ACC112 (cell line): ENCODE measurements around the gene ANKK1.

Experiments
- H2AFZ ChIP-seq: fragments of 200-600 bp; sonication (generic); one replicate; pipeline ENCODE4 v1.6.0; 2017; ENCODE audit warnings: antibody characterized with exemption, low read length; ENCODE audit not compliant: unreplicated experiment
- H3K27ac ChIP-seq: fragments of 200-600 bp; sonication (generic); 2 replicates; pipeline ENCODE4 v1.5.1; 2014; ENCODE audit warnings: low read depth, mild to moderate bottlenecking, antibody characterized with exemption, low read length, moderate library complexity
- H3K27me3 ChIP-seq: fragments of 200-600 bp; sonication (generic); 2 replicates; pipeline ENCODE4 v1.6.1; 2014; ENCODE audit warnings: mild to moderate bottlenecking, antibody characterized with exemption, low read length, moderate library complexity, mixed read lengths; ENCODE audit not compliant: insufficient read depth
- H3K36me3 ChIP-seq: fragments of 200-600 bp; sonication (generic); 2 replicates; pipeline ENCODE4 v1.6.1; 2016; ENCODE audit warnings: mild to moderate bottlenecking, antibody characterized with exemption, low read length, moderate library complexity, mixed read lengths; ENCODE audit not compliant: insufficient read depth
- H3K4me1 ChIP-seq: fragments of 200-600 bp; sonication (generic); one replicate; pipeline ENCODE4 v1.6.1; 2016; ENCODE audit warnings: low read length, mixed read lengths; ENCODE audit not compliant: insufficient read depth, unreplicated experiment, control insufficient read depth
- H3K4me3 ChIP-seq: fragments of 200-600 bp; sonication (generic); 2 replicates; pipeline ENCODE4 v1.5.1; 2014; ENCODE audit warnings: mild to moderate bottlenecking, low read depth, low read length
- H3K79me2 ChIP-seq: fragments of 200-600 bp; sonication (generic); one replicate; pipeline ENCODE4 v1.6.0; 2016; ENCODE audit warnings: low read length; ENCODE audit not compliant: control insufficient read depth, unreplicated experiment, insufficient read depth

Gene ANKK1

GRCh38 chr11:113387605-113388211, at the start of gene ANKK1:
Gene ANKK1 (plus strand): TSS chr11:113387779. CDS start chr11:113387885, 106 bp downstream.
- Histone ChIP-seq H2AFZ (no peak within 1 kb of the TSS), H3K4me3 (no peak within 1 kb of the TSS), H3K36me3 (no peaks in the 10 kb centered on the region)

GRCh38 chr11:113338730-113339129, 48.8 kb upstream of the ANKK1 start:
- no peaks in the 10 kb centered on the region for H3K79me2 ChIP-seq
- no peak overlapping the region for H3K4me3 ChIP-seq
- no peaks in the 10 kb centered on the region for H3K36me3 ChIP-seq
- no peak overlapping the region for H3K27ac ChIP-seq
- H2AFZ ChIP-seq, result no peak overlapping the region
- H3K4me1 ChIP-seq, result no peaks in the 10 kb centered on the region
- no peaks in the 10 kb centered on the region for H3K27me3 ChIP-seq

More at GRCh38 chr11:113387605-113388211, at the start of gene ANKK1:
- no peak within 1 kb of the TSS for H3K27ac ChIP-seq
- H3K4me1 ChIP-seq, result no peaks in the 10 kb centered on the region
- no peaks in the 10 kb centered on the region for H3K79me2 ChIP-seq
- peaks cover 49% of the 10 kb centered on the region for H3K27me3 ChIP-seq

- H2AFZ ChIP-seq, result no peak overlapping the region
- no peaks in the 10 kb centered on the region for H3K4me1 ChIP-seq
- H3K27me3 ChIP-seq, result no peaks in the 10 kb centered on the region
- no peaks in the 10 kb centered on the region for H3K36me3 ChIP-seq
- H3K79me2 ChIP-seq, result no peaks in the 10 kb centered on the region
- no peak overlapping the region for H3K4me3 ChIP-seq
- no peak overlapping the region for H3K27ac ChIP-seq
Measured at GRCh38 chr11:113339929-113340589, 47.5 kb upstream of the ANKK1 start.

GRCh38 chr11:113341388-113342165, 46.0 kb upstream of the ANKK1 start:
- Histone ChIP-seq H3K79me2 (no peaks in the 10 kb centered on the region), H3K4me3 (no peak overlapping the region), H3K36me3 (no peaks in the 10 kb centered on the region), H3K4me1 (no peaks in the 10 kb centered on the region), H2AFZ (no peak overlapping the region), H3K27ac (no peak overlapping the region), H3K27me3 (no peaks in the 10 kb centered on the region)

- Histone ChIP-seq H3K27me3 (no peaks in the 10 kb centered on the region), H3K79me2 (no peaks in the 10 kb centered on the region), H3K36me3 (no peaks in the 10 kb centered on the region), H3K27ac (no peak overlapping the region), H3K4me3 (no peak overlapping the region), H2AFZ (no peak overlapping the region), H3K4me1 (no peaks in the 10 kb centered on the region)
Measured at GRCh38 chr11:113345978-113346377, 41.6 kb upstream of the ANKK1 start.

- Histone ChIP-seq H3K4me1 (no peaks in the 10 kb centered on the region), H3K4me3 (no peak overlapping the region), H3K36me3 (no peaks in the 10 kb centered on the region), H3K27me3 (no peaks in the 10 kb centered on the region), H3K79me2 (no peaks in the 10 kb centered on the region), H2AFZ (no peak overlapping the region), H3K27ac (no peak overlapping the region)
Measured at GRCh38 chr11:113349528-113349927, 38.1 kb upstream of the ANKK1 start.

- Histone ChIP-seq H2AFZ (no peak overlapping the region), H3K4me3 (no peak overlapping the region), H3K79me2 (no peaks in the 10 kb centered on the region)
Measured at GRCh38 chr11:113350336-113351067, 37.1 kb upstream of the ANKK1 start.

GRCh38 chr11:113351068-113351450, 36.5 kb upstream of the ANKK1 start:
- H3K4me3 ChIP-seq, result no peak overlapping the region
- H2AFZ ChIP-seq, result no peak overlapping the region
- H3K79me2 ChIP-seq, result no peaks in the 10 kb centered on the region
- H3K27me3 ChIP-seq, result no peaks in the 10 kb centered on the region
- H3K27ac ChIP-seq, result no peak overlapping the region
- no peaks in the 10 kb centered on the region for H3K4me1 ChIP-seq
- H3K36me3 ChIP-seq, result no peaks in the 10 kb centered on the region

More at GRCh38 chr11:113350336-113351067, 37.1 kb upstream of the ANKK1 start:
- H3K27ac ChIP-seq, result no peak overlapping the region
- no peaks in the 10 kb centered on the region for H3K27me3 ChIP-seq
- no peaks in the 10 kb centered on the region for H3K4me1 ChIP-seq
- no peaks in the 10 kb centered on the region for H3K36me3 ChIP-seq

GRCh38 chr11:113351480-113351879, 36.1 kb upstream of the ANKK1 start:
- no peaks in the 10 kb centered on the region for H3K36me3 ChIP-seq
- no peaks in the 10 kb centered on the region for H3K27me3 ChIP-seq
- no peaks in the 10 kb centered on the region for H3K4me1 ChIP-seq
- H3K79me2 ChIP-seq, result no peaks in the 10 kb centered on the region
- H3K27ac ChIP-seq, result no peak overlapping the region
- H3K4me3 ChIP-seq, result no peak overlapping the region
- H2AFZ ChIP-seq, result no peak overlapping the region

GRCh38 chr11:113356203-113356602, 31.4 kb upstream of the ANKK1 start:
- no peak overlapping the region for H3K27ac ChIP-seq
- no peaks in the 10 kb centered on the region for H3K27me3 ChIP-seq
- no peaks in the 10 kb centered on the region for H3K79me2 ChIP-seq
- H3K4me1 ChIP-seq, result no peaks in the 10 kb centered on the region
- no peak overlapping the region for H3K4me3 ChIP-seq
- H2AFZ ChIP-seq, result no peak overlapping the region
- no peaks in the 10 kb centered on the region for H3K36me3 ChIP-seq
